ENCODE results near the gene ZNF384.
A peak's percentile ranks its signal among the peaks of the same experiment; 100 is the strongest.

ZNF384 gene

GRCh38 chr12:6646276-6647082, 42.7 kb downstream of the ZNF384 start:
- TF ChIP-seq GATA3 (IDR thresholded peaks at IDR 0.05; ENCODE audit: low read depth, low read length) (no peak), GATA2 (IDR thresholded peaks at IDR 0.05; ENCODE audit: low read depth, low read length) (no peak)

GRCh38 chr12:6644903-6645302, 44.3 kb downstream of the ZNF384 start:
- TF ChIP-seq GATA2 (IDR thresholded peaks at IDR 0.05; ENCODE audit: low read depth, low read length): no peak
- TF ChIP-seq GATA3 (IDR thresholded peaks at IDR 0.05; ENCODE audit: low read depth, low read length): no peak

GRCh38 chr12:6644257-6644596, 44.9 kb downstream of the ZNF384 start:
- no peak for TF ChIP-seq GATA3 (IDR thresholded peaks at IDR 0.05; ENCODE audit: low read depth, low read length)
- TF ChIP-seq GATA2 (IDR thresholded peaks at IDR 0.05; ENCODE audit: low read depth, low read length): no peak

GRCh38 chr12:6643569-6644256, 45.5 kb downstream of the ZNF384 start:
- TF ChIP-seq GATA2 (IDR thresholded peaks at IDR 0.05; ENCODE audit: low read depth, low read length) (no peak), GATA3 (IDR thresholded peaks at IDR 0.05; ENCODE audit: low read depth, low read length) (no peak)

GRCh38 chr12:6641131-6641530, 48.0 kb downstream of the ZNF384 start:
- no peak for TF ChIP-seq GATA2 (IDR thresholded peaks at IDR 0.05; ENCODE audit: low read depth, low read length)
- TF ChIP-seq GATA3 (IDR thresholded peaks at IDR 0.05; ENCODE audit: low read depth, low read length): no peak

- no peak for TF ChIP-seq GATA2 (IDR thresholded peaks at IDR 0.05; ENCODE audit: low read depth, low read length)
- no peak for TF ChIP-seq GATA3 (IDR thresholded peaks at IDR 0.05; ENCODE audit: low read depth, low read length)
Observed at GRCh38 chr12:6640497-6640896, 48.7 kb downstream of the ZNF384 start.

- no peak for TF ChIP-seq GATA3 (IDR thresholded peaks at IDR 0.05; ENCODE audit: low read depth, low read length)
- TF ChIP-seq GATA2 (IDR thresholded peaks at IDR 0.05; ENCODE audit: low read depth, low read length): no peak
Observed at GRCh38 chr12:6639151-6639801, 49.9 kb downstream of the ZNF384 start.

- TF ChIP-seq GATA3 (IDR thresholded peaks at IDR 0.05; ENCODE audit: low read depth, low read length) (no peak), GATA2 (IDR thresholded peaks at IDR 0.05; ENCODE audit: low read depth, low read length) (no peak)
Observed at GRCh38 chr12:6638305-6638704, 50.9 kb downstream of the ZNF384 start.

- TF ChIP-seq GATA3 (IDR thresholded peaks at IDR 0.05; ENCODE audit: low read depth, low read length) (no peak), GATA2 (IDR thresholded peaks at IDR 0.05; ENCODE audit: low read depth, low read length) (no peak)
Observed at GRCh38 chr12:6635856-6636531, 53.2 kb downstream of the ZNF384 start, which contains the start of gene LPAR5. TSS of gene LPAR5 (minus strand) at chr12:6635959. CDS start at chr12:6621248, 14,711 bp downstream.

GRCh38 chr12:6635375-6635855, 53.8 kb downstream of the ZNF384 start:
- TF ChIP-seq GATA2 (IDR thresholded peaks at IDR 0.05; ENCODE audit: low read depth, low read length) (peak; percentile 43; the same call in 1 of the 2 replicates), GATA3 (IDR thresholded peaks at IDR 0.05; ENCODE audit: low read depth, low read length) (no peak)

- TF ChIP-seq GATA3 (IDR thresholded peaks at IDR 0.05; ENCODE audit: low read depth, low read length) (no peak), GATA2 (IDR thresholded peaks at IDR 0.05; ENCODE audit: low read depth, low read length) (no peak)
Observed at GRCh38 chr12:6632026-6632983, 56.9 kb downstream of the ZNF384 start.

- TF ChIP-seq GATA2 (IDR thresholded peaks at IDR 0.05; ENCODE audit: low read depth, low read length): no peak
- no peak for TF ChIP-seq GATA3 (IDR thresholded peaks at IDR 0.05; ENCODE audit: low read depth, low read length)
Observed at GRCh38 chr12:6631549-6631961, 57.6 kb downstream of the ZNF384 start.

- TF ChIP-seq GATA3 (IDR thresholded peaks at IDR 0.05; ENCODE audit: low read depth, low read length) (no peak), GATA2 (IDR thresholded peaks at IDR 0.05; ENCODE audit: low read depth, low read length) (no peak)
Observed at GRCh38 chr12:6630736-6631135, 58.4 kb downstream of the ZNF384 start.

All from SH-SY5Y (cell line).